CD4-positive, alpha-beta T cell treated with Interleukin-12 subunit alpha and Interleukin-12 subunit beta, for 1 hour (primary cell): Measurements from ENCODE around the gene PYY.
"Not testable (repeated sequence)": the region's sequence is repeated elsewhere in the genome, so short reads cannot be mapped to it uniquely, and the experiment has no call there.

ENCODE experiments used
- DNase-seq: peaks from one replicate; pipeline ENCODE4 v3.0.0-alpha.2; 2020

Gene PYY

GRCh38 chr17:43942051-43942685 lies 11.6 kb downstream of the PYY start, which contains the start of gene PPY:
Gene PPY (minus strand): TSS chr17:43942476. CDS start chr17:43941654, 822 bp downstream.
- DNase-seq = no peak

- DNase-seq = no peak
These were observed 13.1 kb downstream of the PYY start for GRCh38 chr17:43940630-43941029.

- DNase-seq = no peak
These were observed 13.9 kb downstream of the PYY start for GRCh38 chr17:43939886-43940285.

GRCh38 chr17:43939452-43939851 lies 14.3 kb downstream of the PYY start:
- not testable (repeated sequence) for DNase-seq

- DNase-seq = no peak
These were observed 14.9 kb downstream of the PYY start for GRCh38 chr17:43938838-43939182.

- DNase-seq = no peak
These were observed 17.3 kb downstream of the PYY start for GRCh38 chr17:43936434-43936833.

- no peak for DNase-seq
These were observed 17.8 kb downstream of the PYY start for GRCh38 chr17:43935926-43936261.

- no peak for DNase-seq
These were observed 18.4 kb downstream of the PYY start for GRCh38 chr17:43935204-43935925.

- no peak for DNase-seq
These were observed 20.8 kb downstream of the PYY start for GRCh38 chr17:43932923-43933322.

- DNase-seq = no peak
These were observed 21.4 kb downstream of the PYY start for GRCh38 chr17:43932357-43932756.

- DNase-seq = no peak
These were observed 22.6 kb downstream of the PYY start for GRCh38 chr17:43931062-43931571.

GRCh38 chr17:43928609-43929008 lies 25.1 kb downstream of the PYY start:
- no peak for DNase-seq

- not testable (repeated sequence) for DNase-seq
These were observed 25.8 kb downstream of the PYY start for GRCh38 chr17:43927929-43928328.

- DNase-seq = no peak
These were observed 26.5 kb downstream of the PYY start for GRCh38 chr17:43927060-43927864.

GRCh38 chr17:43924558-43924957 lies 29.2 kb downstream of the PYY start:
- DNase-seq = no peak

GRCh38 chr17:43920500-43921095 lies 33.1 kb downstream of the PYY start:
- no peak for DNase-seq

GRCh38 chr17:43918026-43918389 lies 35.7 kb downstream of the PYY start:
- no peak for DNase-seq

- peak; percentile 52 for DNase-seq
These were observed 36.3 kb downstream of the PYY start for GRCh38 chr17:43917348-43918025.

- no peak for DNase-seq
These were observed 36.8 kb downstream of the PYY start for GRCh38 chr17:43917016-43917347.

- DNase-seq = no peak
These were observed 37.4 kb downstream of the PYY start for GRCh38 chr17:43916385-43916784.

GRCh38 chr17:43915559-43915958 lies 38.2 kb downstream of the PYY start:
- DNase-seq = no peak

GRCh38 chr17:43914451-43914850 lies 39.3 kb downstream of the PYY start:
- DNase-seq = no peak

GRCh38 chr17:43913584-43913983 lies 40.2 kb downstream of the PYY start:
- DNase-seq = no peak
